ENCODE data around the gene PDCD1LG2.
A peak's percentile ranks its signal among the peaks of the same experiment; 100 is the strongest.

The PDCD1LG2 gene

DNA sequence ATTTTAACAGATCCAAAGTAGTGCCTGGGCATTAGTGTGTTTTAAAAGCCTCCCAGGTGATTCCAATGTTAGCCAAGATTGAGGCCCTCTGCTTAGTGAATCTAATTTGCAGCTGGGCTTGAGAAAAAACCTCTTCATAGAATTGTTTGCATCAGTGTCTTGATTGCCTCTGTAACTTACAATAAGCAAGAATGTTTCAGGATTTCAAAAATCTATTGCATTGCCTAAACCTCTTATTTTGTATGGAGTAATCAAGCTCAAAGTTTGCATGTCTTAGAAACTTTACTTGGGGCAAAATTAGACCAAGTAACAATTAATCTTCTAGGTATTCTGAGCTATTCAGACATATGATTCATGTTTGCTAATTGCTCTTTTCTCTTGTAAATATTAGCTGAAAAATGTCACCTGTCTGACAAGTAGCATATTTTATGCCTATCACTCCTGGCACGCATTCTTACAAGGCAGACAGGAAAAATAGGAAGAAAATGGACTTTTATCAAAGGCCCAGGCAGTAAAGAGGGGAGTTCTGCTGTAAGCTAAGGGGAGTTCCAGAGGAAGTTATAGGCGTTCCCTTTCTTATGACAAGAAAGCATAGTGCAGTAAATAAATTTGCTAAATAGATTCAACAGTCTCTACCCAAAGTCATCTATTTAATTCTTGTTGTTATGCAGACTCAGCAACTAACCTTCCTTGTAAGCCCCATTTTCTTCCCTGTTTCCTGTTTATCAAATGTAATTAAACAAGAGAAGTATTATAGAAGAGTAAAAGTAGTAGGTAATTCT is 21.0 kb downstream of the PDCD1LG2 start:
- no peak for DNase-seq (ENCODE audit: low read depth, low spot score)

DNA sequence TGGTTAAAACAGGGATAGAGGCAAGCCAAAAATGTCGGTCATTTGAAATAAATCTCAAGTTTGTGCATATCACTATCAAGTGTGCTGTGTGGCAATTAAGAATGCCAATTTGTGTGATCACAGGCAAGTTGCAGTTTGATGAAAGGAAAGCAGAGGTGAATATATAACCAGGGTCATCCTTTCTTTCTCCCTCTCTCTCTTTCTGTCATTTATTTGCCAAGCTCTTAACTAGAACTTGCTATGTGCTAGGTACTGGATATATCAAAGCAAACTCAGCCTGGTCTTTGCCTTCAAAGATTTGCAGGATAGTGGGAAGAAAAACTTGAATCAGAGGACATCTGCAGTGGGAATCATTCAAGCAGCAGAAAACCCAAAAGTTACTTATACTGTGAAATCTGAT is 22.0 kb downstream of the PDCD1LG2 start:
- DNase-seq (ENCODE audit: low read depth, low spot score), result no peak

DNA sequence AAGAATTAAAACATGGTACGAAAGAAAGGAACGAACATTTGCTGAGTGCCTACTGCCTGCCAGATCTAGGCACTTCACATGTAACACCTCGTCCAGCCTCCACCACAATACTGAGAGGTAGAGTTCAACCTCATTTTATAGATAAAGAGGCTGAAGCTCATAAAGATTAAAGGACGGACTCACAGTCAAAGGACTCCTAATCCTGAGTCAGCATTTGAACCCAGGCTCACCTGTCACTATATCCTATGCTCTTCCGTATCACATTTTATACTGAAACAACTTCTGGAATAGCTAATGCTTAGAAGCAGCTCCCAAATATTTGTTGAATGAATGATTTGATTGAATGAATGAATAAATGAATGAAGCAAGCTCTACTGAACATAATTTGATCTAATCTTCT is 22.5 kb downstream of the PDCD1LG2 start:
- no peak for DNase-seq (ENCODE audit: low read depth, low spot score)

DNA sequence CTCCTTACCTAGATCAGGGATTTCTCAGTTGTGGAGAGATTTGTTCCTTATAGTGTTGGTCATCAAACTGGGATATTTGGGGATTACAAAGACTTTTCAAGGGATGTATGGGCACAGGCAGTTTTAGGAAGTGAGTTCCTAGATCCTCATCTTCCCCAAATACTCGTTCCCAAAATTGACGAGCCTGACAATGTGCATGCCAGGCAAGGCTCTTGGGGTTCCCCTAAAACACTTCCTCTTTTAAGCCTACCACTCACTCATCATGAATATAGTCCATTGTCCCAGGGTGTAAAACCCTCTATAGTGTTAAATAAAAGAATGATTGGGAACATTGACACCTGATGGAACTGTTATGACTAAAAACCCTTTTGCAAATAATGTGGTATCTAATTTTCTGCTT is 26.4 kb downstream of the PDCD1LG2 start:
- no peak for DNase-seq (ENCODE audit: low read depth, low spot score)

DNA sequence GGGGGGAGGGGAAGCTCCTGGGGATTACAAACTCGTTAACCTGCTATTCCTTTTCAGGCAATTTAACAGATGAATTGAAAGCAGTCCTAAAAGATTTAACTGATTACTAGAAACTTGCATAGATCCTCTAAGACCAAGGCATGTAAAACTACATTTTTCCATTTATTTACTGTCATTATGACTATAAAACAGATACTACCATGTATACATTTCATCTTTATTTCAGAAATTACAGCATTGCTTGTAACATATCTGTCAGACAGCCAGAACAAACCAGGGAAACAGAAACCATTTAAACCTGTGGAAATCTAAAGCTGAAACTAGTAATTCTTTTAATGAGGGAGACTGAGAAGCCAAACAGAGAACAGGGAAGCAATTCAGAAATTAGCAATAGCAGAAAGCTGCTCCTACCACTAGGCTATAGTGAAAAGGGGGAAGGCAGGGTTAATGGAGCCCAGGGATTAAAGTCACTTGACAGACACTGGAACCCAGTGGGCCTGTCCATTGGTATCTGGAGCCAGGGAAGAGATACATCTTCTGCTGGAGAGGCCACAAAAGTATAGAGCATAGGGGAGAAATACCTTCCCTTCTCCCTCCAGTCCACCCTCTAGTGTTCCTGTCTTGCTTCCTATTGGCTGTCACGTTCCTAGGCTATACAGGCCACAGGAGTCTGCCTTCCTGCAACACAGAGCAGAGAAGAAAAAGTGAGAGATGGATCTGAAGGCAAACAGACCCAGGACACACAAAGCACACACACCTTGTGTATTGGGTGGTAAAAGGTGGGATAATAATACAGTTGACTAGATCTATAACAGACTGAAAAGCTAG is 33.8 kb downstream of the PDCD1LG2 start:
- no peak for DNase-seq (ENCODE audit: low read depth, low spot score)

DNA sequence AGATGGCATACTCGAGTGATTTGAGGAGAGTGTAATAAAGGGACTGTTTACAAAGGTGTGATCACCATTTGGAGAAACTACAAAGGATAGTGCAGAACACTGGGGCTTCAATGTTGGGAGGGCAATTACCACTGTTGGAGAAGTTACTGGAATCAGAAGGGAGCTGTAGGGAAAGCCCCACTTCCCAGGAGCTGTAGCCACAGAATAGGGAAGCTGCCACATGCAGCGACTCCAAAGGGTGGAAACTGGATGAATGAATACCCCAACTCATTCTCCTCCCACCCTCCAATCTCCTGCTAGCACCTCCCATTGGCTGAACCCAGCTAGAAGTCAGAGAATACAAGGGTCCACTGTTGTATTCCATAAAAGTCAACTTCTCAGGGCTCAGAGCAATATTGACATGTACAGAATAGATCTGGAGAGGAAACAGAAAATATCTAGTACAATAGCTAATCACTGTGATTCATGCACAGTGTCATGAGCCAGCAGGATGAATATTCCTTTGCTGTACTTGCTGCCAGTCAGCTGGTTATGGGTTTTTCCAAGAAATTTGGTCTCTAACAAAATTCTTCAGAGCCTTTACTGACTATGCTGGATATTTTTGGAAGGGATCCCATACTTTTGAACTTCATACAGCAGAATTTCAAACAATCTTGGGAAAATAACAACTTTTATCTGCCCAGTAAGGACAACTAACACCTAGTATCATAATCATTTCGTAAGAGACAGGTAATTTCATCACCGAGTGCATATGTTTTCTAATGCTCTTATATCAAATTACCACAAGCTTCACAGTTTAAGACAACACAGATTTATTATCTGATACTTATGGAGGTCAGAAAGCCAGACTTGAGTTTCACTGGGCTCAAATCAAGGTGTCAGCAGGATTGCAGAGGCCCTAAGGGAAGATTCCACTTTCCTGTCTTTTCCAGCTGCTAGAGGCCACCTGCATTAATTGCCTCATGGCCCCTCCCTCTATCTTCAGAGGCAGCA is 39.6 kb downstream of the PDCD1LG2 start:
- DNase-seq (ENCODE audit: low read depth, low spot score), result no peak

DNA sequence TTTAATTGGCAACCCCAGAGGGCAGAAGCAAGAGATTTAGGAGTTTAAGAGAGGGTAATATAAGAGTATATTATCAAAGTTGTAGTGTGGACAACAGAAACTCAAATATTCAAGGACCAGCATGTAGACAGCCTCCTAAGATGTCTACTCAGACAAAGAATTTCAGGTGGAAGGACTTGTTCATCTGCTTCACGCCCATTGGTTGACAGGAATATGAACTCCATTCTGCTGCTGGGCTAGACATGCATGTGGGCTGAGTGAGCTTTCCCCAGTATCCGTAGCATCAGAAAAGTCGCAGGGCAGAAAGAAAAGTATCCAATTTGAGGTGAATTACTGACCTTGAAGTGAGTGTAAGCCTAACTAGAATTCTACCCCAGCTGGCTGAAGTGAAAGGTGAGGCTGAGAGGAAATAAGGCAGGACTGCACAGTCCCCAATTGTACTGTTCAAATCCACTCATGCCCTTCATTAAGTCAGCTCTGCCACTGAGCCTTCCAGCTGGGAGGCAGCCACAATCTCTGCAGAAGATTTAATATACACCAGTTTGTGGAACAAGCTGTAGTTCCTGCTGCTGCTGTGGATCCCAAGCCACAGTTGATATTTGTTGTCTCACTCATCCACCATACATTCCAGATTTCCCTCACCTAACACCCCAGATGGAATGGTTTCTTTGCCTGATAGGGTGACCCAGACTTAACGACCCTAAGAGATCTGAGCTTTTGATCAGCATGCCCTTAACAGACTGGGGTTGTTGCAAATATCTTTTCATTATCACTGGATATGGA is 41.2 kb downstream of the PDCD1LG2 start:
- no peak for DNase-seq (ENCODE audit: low read depth, low spot score)

DNA sequence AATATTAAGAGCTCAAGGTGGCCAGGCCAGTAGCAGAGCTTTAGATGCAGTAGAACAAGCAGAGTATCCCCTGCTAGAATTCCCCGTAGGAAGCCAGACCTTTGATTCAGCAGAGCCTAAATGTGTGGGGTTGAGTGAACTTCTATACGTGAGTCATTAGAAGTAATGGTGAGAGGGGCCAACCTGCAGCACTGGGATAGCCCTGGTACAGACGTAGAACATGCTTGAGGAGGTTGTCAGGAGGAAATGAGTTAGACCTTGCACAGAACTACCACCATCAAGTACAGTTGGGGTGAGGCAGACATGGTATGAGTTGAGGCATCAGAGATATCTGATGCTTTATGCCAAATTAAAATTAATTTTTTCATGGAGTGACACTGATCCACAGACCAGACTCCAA is 42.0 kb downstream of the PDCD1LG2 start:
- DNase-seq (ENCODE audit: low read depth, low spot score), result no peak

DNA sequence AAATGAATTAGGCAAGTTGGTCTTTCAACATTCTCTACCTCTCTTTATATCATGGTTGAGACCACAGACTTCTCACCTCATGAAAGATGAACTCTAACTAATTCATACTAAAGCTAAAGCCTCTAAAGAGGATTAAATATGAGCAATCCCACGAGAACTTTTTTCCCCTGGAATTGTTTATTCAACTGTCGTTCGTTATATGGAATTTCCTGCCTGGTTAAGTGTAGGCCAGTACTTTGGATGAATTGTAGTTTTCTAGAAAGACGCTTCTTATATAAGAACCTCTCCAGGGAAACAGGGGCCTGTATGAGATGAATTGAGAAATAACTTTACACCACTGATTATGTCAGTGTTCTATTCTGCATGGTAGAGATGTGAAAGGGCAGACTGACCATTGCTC is 42.9 kb downstream of the PDCD1LG2 start:
- peak; percentile 35 for DNase-seq (ENCODE audit: low read depth, low spot score)

DNA sequence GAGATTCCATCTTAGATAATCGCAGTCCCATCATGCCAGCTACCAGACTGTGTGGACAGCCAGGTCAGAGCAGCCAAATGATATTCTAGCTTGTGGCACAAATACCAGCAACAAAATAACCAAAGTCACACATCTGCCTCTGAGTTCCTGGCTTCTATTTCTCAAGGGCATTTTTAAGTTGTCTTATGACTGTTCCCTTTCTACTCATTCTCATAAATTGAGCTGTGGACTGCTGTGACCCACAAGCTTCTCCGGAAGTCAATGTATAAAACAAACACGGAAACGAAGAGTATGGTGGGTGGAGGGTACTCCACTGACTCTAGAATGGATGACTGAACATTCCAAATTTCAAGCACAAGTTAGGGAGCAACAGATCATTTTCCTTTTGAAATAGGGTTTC is 43.9 kb downstream of the PDCD1LG2 start:
- no peak for DNase-seq (ENCODE audit: low read depth, low spot score)

DNA sequence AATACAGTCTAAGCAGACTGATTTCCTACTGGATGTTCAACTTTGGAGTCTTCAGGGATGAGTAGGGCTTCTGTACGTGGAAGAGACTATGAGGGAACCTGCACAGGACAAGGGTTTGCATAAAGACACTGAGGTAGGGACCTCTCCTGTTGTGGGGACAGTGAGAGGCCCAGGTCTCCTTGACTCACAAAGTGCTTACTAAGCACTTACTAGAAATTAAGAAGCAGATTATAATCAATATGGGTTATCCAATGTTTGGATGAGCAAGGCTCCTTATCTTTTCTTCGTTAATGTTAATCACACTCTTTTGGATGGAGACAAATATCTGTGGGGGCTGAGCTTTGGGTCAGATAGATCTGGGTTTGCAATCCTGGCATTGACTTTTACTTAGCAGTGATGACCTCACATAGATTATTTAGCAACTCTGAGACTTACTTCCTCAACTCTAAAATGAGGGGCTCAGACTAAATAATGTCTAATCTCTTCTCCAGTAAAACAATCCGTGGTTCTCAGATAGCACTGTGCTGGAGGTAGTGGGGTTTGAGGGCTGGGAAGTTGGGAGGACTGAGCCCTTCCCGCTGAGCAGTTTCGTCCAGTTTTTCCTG is 45.9 kb downstream of the PDCD1LG2 start:
- no peak for DNase-seq (ENCODE audit: low read depth, low spot score)

DNA sequence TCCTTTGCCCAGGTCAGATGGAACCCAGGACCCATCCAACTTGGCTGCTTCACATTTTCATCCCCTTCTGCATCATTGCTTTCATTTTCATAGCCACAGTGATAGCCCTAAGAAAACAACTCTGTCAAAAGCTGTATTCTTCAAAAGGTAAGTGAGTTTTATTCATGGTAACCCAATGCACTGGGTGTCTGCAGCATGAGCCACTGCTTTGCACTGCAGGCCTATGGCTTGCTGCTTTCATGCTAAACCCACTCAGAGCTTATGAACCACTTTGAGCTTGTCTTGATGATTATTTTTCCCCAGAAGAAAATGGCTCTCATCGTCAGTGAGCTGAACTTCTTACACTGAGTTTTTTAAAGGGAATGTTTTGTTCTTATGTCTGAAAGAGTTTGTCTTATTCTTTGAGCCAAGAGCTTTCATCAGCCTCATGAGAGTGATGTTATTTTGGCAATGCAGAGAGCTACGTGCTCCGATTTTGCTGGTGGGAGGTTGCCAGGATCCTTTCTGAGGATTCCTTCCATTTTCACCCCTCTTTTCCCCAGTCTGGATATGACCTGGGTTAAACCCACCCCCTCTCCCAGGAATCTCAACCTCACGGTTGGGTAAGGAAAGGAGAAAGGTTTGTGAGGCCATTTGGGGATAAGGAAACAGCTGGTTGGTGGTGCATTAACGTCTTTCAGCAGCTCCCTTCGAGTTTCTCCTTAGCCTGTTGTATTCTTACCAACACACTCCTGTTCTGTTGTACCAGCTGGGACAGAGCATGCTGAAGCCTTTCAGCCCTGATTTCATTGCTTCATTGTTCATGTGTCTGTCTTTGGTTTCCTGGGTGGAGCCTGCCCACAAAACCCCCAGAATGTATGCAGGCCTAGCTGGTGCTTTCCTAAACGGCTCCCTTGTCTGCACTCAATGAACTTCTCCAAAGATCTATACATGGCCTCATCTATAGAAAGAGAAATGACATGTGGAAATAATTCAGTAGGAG is 47.6 kb downstream of the PDCD1LG2 start:
- DNase-seq (ENCODE audit: low read depth, low spot score), result no peak

DNA sequence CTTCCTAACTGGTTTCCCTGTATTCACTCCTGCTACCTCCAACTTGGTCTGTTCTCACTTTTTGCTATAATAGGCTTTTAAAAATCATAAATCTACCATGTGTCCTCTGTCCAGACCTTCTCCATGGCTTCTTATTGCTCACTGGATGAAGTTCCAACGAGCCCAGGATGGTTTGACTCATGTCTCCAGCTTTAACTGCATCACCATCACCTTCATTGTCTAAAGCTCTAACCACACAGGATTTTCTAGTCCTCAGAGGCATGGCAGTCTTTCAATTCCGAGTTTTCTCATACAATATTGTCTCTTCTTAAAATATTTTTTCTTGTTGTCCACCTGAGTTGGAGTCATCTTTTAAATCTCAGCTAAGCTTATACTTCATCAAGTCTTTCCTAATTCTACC is 49.3 kb downstream of the PDCD1LG2 start:
- DNase-seq (ENCODE audit: low read depth, low spot score), result no peak

DNA sequence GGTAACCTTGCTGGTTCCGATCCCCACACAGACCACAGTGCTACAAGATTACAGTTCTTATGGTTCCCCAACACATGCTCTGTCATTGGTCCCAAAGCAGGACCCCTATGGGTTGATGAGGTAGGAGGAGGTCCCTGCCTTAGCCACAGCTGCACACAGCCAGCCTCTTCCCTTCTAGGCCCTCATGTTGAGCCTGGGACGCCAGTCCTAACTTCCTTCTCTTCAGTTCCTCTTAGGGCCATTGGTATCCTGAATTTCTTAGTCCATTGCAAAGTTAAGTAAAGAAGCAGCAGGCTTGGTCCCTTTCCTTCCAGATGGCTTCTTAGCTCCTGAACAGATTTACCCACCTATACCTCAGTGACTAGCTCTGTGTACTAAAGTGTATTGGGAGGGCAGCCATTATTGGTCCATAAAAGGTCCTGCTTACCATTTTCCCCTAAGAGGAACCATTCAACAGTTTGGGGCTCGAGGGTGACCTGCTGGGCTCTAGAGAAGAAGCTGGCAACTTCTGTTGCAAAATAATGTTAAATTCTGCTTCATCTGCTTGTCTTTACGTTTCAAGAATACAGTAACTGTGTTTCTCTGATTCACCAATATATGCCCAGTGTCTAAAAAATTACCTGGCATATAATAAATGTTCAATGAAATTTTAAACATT is 50.2 kb downstream of the PDCD1LG2 start:
- DNase-seq (ENCODE audit: low read depth, low spot score), result no peak

DNA sequence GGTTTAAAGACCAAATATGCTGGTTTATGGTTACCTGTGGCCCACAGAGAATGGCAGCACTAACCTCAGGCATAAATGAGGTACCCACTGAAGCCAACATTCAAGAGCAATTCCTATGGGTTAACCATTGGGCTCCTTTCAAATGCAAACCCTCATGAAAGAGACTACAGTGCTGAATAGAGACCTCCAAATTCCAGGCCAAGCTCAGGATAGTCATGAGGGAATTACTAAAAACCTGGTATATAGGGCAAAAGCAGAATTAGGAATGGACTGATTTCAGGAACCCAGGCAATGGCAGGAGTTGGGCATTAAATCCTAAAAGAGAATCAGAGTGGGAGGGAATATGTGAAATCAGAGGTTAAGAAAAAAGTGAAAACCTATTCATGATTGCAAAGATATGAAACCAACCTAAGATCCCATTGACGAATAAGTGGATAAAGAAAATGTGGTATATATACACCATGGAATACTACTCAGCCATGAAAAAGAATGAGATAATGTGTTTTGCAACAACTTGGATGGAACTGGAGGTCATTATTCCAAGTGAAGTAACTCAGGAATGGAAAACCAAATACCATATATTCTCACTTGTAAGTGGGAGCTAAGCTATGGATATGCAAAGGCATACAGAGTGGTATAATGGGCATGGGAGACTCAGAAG is 51.6 kb downstream of the PDCD1LG2 start:
- no peak for DNase-seq (ENCODE audit: low read depth, low spot score)

DNA sequence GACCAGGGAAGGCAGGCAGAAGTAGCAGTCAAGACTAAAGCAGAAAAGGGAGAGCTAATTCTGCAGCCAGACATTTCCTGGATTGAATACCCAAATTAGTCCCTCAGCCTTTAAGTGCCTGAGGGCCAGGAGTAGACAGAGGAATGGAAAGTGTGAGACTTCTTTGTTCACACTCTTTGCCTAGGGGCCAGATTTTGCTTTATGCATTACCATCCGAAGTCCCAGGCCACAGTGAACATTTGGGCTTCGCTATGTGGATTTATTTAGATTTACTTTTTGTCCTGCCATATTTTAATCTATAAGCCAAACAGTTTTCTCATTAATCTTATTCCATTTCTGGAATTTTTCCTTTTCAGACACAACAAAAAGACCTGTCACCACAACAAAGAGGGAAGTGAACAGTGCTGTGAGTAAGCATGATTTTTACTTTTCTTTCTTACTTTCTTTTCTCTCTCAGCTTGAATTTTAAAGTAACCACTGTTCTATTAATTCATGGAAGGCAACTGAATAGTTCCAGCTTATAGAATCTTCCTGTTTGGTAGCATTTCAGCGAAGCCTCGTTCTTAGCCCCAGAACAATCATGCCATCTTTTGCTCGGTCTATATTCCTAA is 52.6 kb downstream of the PDCD1LG2 start:
- no peak for DNase-seq (ENCODE audit: low read depth, low spot score)

DNA sequence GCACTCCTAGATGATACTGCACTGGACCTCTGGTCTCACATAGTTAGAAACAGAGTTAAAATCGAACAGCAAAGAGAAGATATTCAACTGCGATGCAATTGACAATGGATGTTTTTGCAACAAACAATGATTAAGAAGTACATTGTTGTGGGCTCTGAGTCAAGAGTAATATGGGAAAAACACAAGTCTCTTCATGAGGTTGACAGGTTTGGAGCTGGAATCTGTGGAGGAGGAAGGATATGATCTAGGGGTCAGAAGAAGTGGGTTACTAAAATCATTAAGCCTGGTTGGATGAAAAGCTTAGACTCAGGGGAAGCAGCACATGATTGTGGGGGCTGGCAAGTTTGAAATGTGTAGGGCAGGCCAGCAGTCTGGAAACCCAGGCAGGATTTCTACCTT is 53.1 kb downstream of the PDCD1LG2 start:
- DNase-seq (ENCODE audit: low read depth, low spot score), result no peak

DNA sequence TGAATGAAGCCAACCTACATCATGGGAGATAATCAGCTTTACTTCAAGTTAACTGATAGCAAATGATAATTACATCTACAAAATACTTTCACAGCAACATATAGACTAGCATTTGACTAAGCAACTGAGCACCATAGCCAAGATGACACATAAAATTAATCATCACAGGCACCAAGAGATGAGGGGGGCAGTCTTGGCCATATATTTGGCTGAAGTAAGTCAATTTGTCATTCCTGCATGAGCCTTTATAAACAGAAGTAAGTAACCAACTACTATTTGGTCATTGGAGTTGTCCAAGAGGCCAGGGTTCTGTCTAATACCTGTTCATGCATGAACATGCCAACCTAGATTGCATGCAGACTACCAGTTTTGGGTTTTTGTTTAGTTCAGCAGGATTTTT is 53.6 kb downstream of the PDCD1LG2 start:
- DNase-seq (ENCODE audit: low read depth, low spot score), result no peak
